ENCODE results near the gene MICAL2. TPM values are rescaled to one million over a fixed set of nuclear protein-coding genes. Genes with fewer than 3 reads are reported as not detected.

Gene MICAL2
- total RNA-seq, 1 donor from 2014 or later = 4.4 TPM

DNA sequence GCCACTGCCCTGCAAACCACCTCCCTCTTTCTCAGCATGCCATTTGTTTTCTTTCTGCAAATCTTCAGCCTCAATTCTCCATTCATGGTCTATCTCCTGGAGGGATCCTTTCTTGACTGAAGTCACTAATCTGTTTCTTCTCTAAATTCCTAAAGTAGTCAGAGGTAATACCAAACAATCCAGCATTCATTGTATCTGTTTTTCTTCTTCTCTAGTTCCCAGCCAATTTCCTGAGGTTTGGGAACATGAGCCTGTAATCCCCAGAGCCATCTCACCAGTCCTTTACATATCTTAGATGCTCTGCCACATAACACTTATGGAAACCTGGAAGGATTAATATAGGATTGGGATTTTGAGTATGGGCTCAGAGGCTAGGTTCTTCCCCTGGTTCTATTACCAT, 86.5 kb downstream of the MICAL2 start:
- Mint-ChIP-seq H3K9me3 (ENCODE audit: unreplicated experiment) (no peaks in the 10 kb centered on the region), H3K27ac (ENCODE audit: unreplicated experiment) (no peak overlapping the region), H3K27me3 (ENCODE audit: unreplicated experiment) (peaks cover 3% of the 10 kb centered on the region), H3K4me1 (ENCODE audit: low read depth, unreplicated experiment) (peaks cover 2% of the 10 kb centered on the region), H3K4me3 (ENCODE audit: unreplicated experiment) (no peak overlapping the region), H3K36me3 (ENCODE audit: unreplicated experiment) (no peaks in the 10 kb centered on the region)
- TF ChIP-seq, protein P1, sequence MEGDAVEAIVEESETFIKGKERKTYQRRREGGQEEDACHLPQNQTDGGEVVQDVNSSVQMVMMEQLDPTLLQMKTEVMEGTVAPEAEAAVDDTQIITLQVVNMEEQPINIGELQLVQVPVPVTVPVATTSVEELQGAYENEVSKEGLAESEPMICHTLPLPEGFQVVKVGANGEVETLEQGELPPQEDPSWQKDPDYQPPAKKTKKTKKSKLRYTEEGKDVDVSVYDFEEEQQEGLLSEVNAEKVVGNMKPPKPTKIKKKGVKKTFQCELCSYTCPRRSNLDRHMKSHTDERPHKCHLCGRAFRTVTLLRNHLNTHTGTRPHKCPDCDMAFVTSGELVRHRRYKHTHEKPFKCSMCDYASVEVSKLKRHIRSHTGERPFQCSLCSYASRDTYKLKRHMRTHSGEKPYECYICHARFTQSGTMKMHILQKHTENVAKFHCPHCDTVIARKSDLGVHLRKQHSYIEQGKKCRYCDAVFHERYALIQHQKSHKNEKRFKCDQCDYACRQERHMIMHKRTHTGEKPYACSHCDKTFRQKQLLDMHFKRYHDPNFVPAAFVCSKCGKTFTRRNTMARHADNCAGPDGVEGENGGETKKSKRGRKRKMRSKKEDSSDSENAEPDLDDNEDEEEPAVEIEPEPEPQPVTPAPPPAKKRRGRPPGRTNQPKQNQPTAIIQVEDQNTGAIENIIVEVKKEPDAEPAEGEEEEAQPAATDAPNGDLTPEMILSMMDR (IDR thresholded peaks at IDR 0.05; ENCODE audit: partially characterized antibody, unreplicated experiment) = no peak
- no peak for DNase-seq

DNA sequence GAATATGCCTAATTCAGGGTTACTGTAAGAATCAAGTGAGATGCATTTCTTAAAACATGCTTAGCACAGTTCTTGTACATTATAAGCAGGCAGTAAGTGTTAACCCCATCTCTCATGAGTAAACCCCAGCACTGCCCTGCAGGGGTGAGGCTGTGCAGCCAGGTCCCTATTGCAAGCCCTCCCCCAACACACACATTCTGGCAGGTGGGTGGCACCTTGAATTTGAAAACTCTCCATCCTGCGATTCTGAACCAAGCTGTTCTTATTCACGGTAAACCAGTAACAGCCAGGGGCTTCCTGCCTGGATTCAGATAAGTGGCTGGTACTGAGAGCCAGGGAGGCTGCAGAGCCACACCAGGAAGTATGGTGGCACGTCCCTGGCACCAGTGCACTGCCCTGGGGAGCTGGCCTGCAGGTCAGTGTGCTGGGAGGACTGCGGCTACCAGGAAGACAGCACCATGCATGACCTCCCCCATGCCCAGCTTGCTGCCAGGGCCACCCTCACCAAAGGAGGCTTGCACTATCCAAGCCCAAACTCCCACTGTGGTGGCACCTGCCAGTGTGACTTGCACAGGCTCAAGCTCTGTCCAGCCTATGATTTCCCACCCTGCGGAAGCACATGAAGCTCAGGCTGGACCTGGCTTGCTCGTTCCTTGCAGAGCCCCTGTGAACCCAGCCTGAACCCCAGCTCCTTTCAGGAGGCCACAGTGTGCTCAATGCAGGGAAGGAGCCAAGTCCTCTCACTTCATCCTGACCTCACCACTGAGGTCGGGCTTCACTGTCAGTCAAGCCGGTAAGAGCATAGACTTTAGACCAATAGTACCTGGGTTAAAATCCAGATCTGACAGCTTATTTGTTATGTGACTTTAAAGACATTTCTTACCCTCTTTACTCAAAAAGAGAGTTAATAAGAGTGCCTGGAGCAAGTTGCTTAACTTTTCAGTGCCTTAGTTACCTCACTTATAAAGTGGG, 88.1 kb downstream of the MICAL2 start:
- Mint-ChIP-seq H3K9me3 (ENCODE audit: unreplicated experiment) (no peaks in the 10 kb centered on the region), H3K4me1 (ENCODE audit: low read depth, unreplicated experiment) (peaks cover 2% of the 10 kb centered on the region), H3K27ac (ENCODE audit: unreplicated experiment) (no peak overlapping the region), H3K27me3 (ENCODE audit: unreplicated experiment) (peaks cover 3% of the 10 kb centered on the region), H3K36me3 (ENCODE audit: unreplicated experiment) (no peaks in the 10 kb centered on the region), H3K4me3 (ENCODE audit: unreplicated experiment) (no peak overlapping the region)
- no peak for DNase-seq
- TF ChIP-seq, protein P1 (IDR thresholded peaks at IDR 0.05; ENCODE audit: partially characterized antibody, unreplicated experiment) = no peak

DNA sequence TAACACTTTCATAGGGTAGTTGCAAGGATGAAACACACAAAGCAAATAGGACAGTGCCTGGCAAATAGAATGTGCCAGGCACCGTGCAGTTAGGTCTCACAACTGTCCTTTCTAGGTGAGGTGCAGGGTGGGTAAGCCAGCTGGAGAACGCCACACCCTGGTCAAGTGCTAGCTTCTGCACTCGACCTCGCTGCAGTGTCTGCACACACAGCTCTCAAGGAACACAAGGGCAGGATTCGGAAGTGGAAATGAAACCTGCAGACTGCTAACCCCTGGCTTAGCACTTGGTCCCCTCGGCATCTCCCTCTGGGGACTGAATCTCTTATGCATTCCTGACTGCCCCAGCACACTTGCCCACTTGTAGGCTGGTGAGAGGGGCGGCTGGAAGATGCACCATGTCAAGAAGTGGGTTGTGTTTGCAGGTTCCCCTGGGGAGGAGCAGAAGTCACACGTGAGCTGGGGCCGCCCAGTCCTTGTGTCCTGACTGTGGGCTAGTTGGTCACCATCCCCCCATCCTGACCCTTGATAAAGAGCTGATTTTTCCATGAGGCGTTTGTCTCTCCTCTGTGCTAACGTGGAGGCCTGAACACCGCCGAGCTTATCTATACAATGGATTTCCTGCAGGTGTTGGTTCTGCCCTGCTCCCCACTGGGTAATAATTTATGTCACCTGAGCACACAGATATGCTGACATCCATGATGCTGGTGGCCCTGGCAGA, 89.0 kb downstream of the MICAL2 start:
- peaks cover 3% of the 10 kb centered on the region for H3K27me3 Mint-ChIP-seq (ENCODE audit: unreplicated experiment)
- no peak overlapping the region for H3K27ac Mint-ChIP-seq (ENCODE audit: unreplicated experiment)
- DNase-seq = no peak
- peaks cover 2% of the 10 kb centered on the region for H3K4me1 Mint-ChIP-seq (ENCODE audit: low read depth, unreplicated experiment)
- H3K4me3 Mint-ChIP-seq (ENCODE audit: unreplicated experiment) = no peak overlapping the region
- TF ChIP-seq, protein P1 (IDR thresholded peaks at IDR 0.05; ENCODE audit: partially characterized antibody, unreplicated experiment) = no peak
- H3K36me3 Mint-ChIP-seq (ENCODE audit: unreplicated experiment) = no peaks in the 10 kb centered on the region
- H3K9me3 Mint-ChIP-seq (ENCODE audit: unreplicated experiment) = no peaks in the 10 kb centered on the region

DNA sequence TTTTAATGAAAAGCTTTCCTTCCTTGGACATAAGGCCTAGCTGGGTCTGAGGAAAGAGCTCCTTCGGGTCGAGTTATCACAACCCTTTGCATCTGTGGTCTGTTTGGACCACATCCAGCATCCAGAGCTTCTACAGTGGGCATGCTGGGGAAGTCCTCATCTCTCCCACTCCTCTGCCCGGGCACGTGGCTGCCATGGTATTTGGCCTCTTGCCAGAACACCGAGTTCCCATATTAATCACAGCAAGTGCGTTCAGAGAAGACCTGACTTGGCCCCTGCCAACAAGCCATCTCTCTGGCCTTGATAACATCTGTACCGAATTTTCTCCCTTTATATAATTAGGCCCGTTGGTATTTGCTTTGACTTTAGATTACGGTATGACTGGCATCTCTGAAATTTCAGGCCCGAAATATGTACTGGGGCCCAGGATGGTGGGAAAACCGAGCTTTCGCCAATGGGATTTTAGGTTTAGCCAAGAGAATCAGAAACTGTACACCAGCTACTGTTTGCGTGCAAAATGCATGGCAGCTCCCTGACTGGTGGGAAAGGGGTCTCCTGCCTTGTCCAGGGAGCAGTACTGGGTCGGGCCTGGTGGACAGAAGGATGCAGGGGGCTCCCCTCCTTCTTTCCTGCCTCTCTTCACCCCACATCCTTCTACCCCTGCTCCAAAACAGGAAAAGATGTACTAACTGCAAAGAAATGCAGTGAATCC, 90.0 kb downstream of the MICAL2 start:
- DNase-seq = no peak
- Mint-ChIP-seq H3K36me3 (ENCODE audit: unreplicated experiment) (no peaks in the 10 kb centered on the region), H3K4me3 (ENCODE audit: unreplicated experiment) (no peak overlapping the region), H3K27me3 (ENCODE audit: unreplicated experiment) (peaks cover 3% of the 10 kb centered on the region), H3K27ac (ENCODE audit: unreplicated experiment) (no peak overlapping the region), H3K4me1 (ENCODE audit: low read depth, unreplicated experiment) (no peaks in the 10 kb centered on the region), H3K9me3 (ENCODE audit: unreplicated experiment) (no peaks in the 10 kb centered on the region)
- TF ChIP-seq, protein P1 (IDR thresholded peaks at IDR 0.05; ENCODE audit: partially characterized antibody, unreplicated experiment) = no peak

Data from glutamatergic neuron (in vitro differentiated cells).